K562 treated with DMSO at 1 percent for 48 hours (cell line): ENCODE measurements around the gene CLECL1. TPM values are rescaled to one million over a fixed set of nuclear protein-coding genes. Genes with fewer than 3 reads are reported as not detected.

ENCODE experiments used
- total RNA-seq: library from RNA; unstranded; fragments of 300-600 nt; gene quantifications from 2 replicates; pipeline ENCODE4 v1.2.3, GENCODE V29; 2022; ENCODE audit warnings: low replicate concordance; ENCODE audit errors: extremely low read depth

Gene CLECL1
- not detected in 2 replicates for total RNA-seq

DNA sequence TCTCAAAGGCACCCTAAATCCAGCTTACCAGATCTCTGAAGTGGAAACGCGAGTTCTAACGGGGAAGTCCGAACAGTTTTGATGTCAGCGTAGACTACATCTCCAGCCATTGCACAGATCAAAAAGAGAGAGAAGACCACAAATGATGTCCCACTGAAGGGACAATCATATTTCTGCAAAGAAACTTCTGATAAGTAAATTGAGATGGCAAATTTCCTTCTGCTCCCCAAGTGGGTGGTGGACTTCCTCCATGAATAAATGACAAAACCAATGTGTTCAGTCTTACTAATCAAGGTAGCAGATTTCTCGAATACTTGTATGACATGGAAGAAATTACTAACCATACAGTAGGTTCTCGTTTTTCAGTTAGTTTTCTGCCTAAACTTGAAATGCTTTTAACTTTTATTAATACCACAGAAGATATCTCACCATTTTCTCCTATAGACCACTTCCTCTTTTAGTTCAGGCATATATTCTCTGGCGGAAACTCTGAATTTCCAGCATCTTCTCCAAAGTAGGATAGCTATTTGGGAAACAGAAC, at the start of gene CLECL1:
Gene CLECL1 (minus strand): TSS at position 177 of the 541 bp plus-strand sequence.

GRCh38 chr12:9760699-9761418, 28.0 kb upstream of the CLECL1 start, which contains the start of gene CD69:
Gene CD69, minus strand, starts transcription at chr12:9760901. Its CDS starts 81 bp downstream, at chr12:9760820.

Other genes with a start within 250 kb of the CLECL1 start
- not detected in 2 replicates for gene KLRB1, start 125.2 kb downstream of the CLECL1 start, total RNA-seq
- gene CLEC2D, start 63.4 kb downstream of the CLECL1 start, total RNA-seq = not detected in 2 replicates
- gene CD69, start 27.8 kb upstream of the CLECL1 start, total RNA-seq = not detected in 2 replicates
- gene KLRF1, start 94.4 kb upstream of the CLECL1 start, total RNA-seq = not detected in 2 replicates
- gene CLEC2B, start 136.3 kb upstream of the CLECL1 start, total RNA-seq = not detected in 2 replicates
- gene KLRF2, start 148.4 kb upstream of the CLECL1 start, total RNA-seq = not detected in 2 replicates
- gene CLEC2A, start 199.3 kb upstream of the CLECL1 start, total RNA-seq = not detected in 2 replicates
- gene CLEC12A, start 238.3 kb upstream of the CLECL1 start, total RNA-seq = not detected in 2 replicates